ENCODE data around the gene CD81. TPM values are rescaled to one million over a fixed set of nuclear protein-coding genes. Genes with fewer than 3 reads are reported as not detected.

The CD81 gene
- total and polyA plus RNA-seq, 10 of the 15 experiments (the other 5 are each of a cell fraction or from before 2014, with no cell fraction given), result 2.0 to 145 (median 57.2) TPM

GRCh38 chr11:2400069-2400761 is 23.1 kb downstream of the CD81 start, which contains the start of gene TSSC4 (continued):
- no peak for TF ChIP-seq CUX1 (IDR thresholded peaks at IDR 0.05; ENCODE audit: insufficient replicate concordance, low read depth, low read length)
- TF ChIP-seq BCL11A (IDR thresholded peaks at IDR 0.05; ENCODE audit: low read depth, low read length), result peak; percentile 41; the same call in 1 of the 2 replicates
- TF ChIP-seq ZBTB40 (IDR thresholded peaks at IDR 0.05; ENCODE audit: borderline replicate concordance), result peak; percentile 99
- TF ChIP-seq SMAD1 (IDR thresholded peaks at IDR 0.05; ENCODE audit: low read depth, partially characterized antibody), result peak; percentile 52
- TF ChIP-seq ZBTB11 (CRISPR knock-in tag; IDR thresholded peaks at IDR 0.05), result peak; percentile 82
- peak; percentile 97 for TF ChIP-seq CREM (IDR thresholded peaks at IDR 0.05; ENCODE audit: low read depth)
- TF ChIP-seq IRF3 (IDR thresholded peaks at IDR 0.05), result peak; percentile 23; the same call in 1 of the 2 replicates
- TF ChIP-seq LARP7 (IDR thresholded peaks at IDR 0.05), result peak; percentile 77
- TF ChIP-seq NFYA (IDR thresholded peaks at IDR 0.05; ENCODE audit: borderline replicate concordance, low read depth, low read length), result no peak
- TF ChIP-seq NR2C1 (IDR thresholded peaks at IDR 0.05), result peak; percentile 64
- no peak for TF ChIP-seq CHD4 (IDR thresholded peaks at IDR 0.05)
- TF ChIP-seq NR2F1 (conservative IDR thresholded peaks at IDR 0.05), result peak; percentile 59; the same call in 1 of the 2 replicates
- TF ChIP-seq HCFC1 (IDR thresholded peaks at IDR 0.05; ENCODE audit: low read length), result peak; percentile 98
- peak; percentile 40; the same call in 1 of the 2 replicates for TF ChIP-seq HDGF (IDR thresholded peaks at IDR 0.05)
- TF ChIP-seq NBN (IDR thresholded peaks at IDR 0.05), result peak; percentile 96

Data from GM12878 (cell line).